B cell (primary cell): Measurements from ENCODE around the gene MEIOB. TPM values are rescaled to one million over a fixed set of nuclear protein-coding genes. Genes with fewer than 3 reads are reported as not detected.
A peak's percentile ranks its signal among the peaks of the same experiment; 100 is the strongest.

ENCODE experiments used
- ATAC-seq: fragments of 200-7000 bp; cut with Tn5 transposase; one replicate; pipeline ENCODE4 v1.10.0; 2021; ENCODE audit warnings: low read depth, mild to moderate bottlenecking, moderate number of reproducible peaks, moderate library complexity
- CTCF ChIA-PET: fragments of 350-600 bp; sonication (Branson Sonifier 250); formaldehyde crosslinking; loops from one replicate; lab custom pipeline; 2021; ENCODE audit warnings: antibody characterized with exemption, inconsistent platforms; lab: Charles Lee
- POLR2A ChIA-PET: fragments of 350-600 bp; sonication (Branson Sonifier 250); formaldehyde crosslinking; loops from one replicate; lab custom pipeline; 2021; ENCODE audit warnings: antibody characterized with exemption; lab: Charles Lee
- DNase-seq: peaks from one replicate; pipeline ENCODE4 v3.0.0; 2013
- H2AFZ ChIP-seq: 2 replicates; pipeline ENCODE4 v1.6.1; 2012; ENCODE audit warnings: mild to moderate bottlenecking, low read depth, low read length; ENCODE audit not compliant: insufficient read depth, poor library complexity, severe bottlenecking
- H3K27ac ChIP-seq, 2 donors: 1 replicate in 1 of 2; 2 replicates in 1 of 2; pipeline ENCODE4 v1.5.1; 2012 to 2013; ENCODE audit warnings: low read length in 2 of 2, mild to moderate bottlenecking in 2 of 2, moderate library complexity in 1 of 2
- H3K27me3 ChIP-seq, 4 experiments: fragments of 200-600 bp in 1 of 4; sonication (generic) in 1 of 4; replicated peaks in 1 of 4; 1 replicate in 2 of 4; 2 replicates in 2 of 4; pipeline versions ENCODE4 v1.6.1 to v1.7.0; 2013 to 2016; ENCODE audit warnings: low read length in 3 of 4, mild to moderate bottlenecking in 2 of 4, mixed read lengths in 1 of 4, moderate library complexity in 1 of 4; ENCODE audit not compliant: insufficient read depth in 4 of 4, control insufficient read depth in 3 of 4; ENCODE audit errors: control extremely low read depth in 1 of 4
- H3K36me3 ChIP-seq, 2 experiments: replicated peaks in 1 of 2; 1 replicate in 1 of 2; 2 replicates in 1 of 2; pipeline versions ENCODE4 v1.6.1 to v1.7.1; 2013; ENCODE audit warnings: low read length in 1 of 2; ENCODE audit not compliant: insufficient read depth in 2 of 2, control insufficient read depth in 1 of 2; ENCODE audit errors: control extremely low read depth in 1 of 2, extremely low read depth in 1 of 2
- H3K4me1 ChIP-seq, 2 donors: fragments of 200-600 bp in 1 of 2; sonication (generic) in 1 of 2; 1 replicate in 1 of 2; 2 replicates in 1 of 2; pipeline versions ENCODE4 v1.5.1 to v1.6.1; 2013 to 2017; ENCODE audit warnings: low read length in 2 of 2; ENCODE audit not compliant: control insufficient read depth in 2 of 2, insufficient read depth in 2 of 2
- H3K4me2 ChIP-seq: replicated peaks from 2 replicates; pipeline ENCODE3; 2012; ENCODE audit warnings: mild to moderate bottlenecking, low read depth, low read length; ENCODE audit not compliant: poor library complexity, severe bottlenecking
- H3K4me3 ChIP-seq, 5 experiments: fragments of 200-600 bp in 1 of 5; sonication (generic) in 1 of 5; 1 replicate in 3 of 5; 2 replicates in 2 of 5; pipeline versions ENCODE4 v1.5.1 to v1.7.0; 2011 to 2016; ENCODE audit warnings: low read length in 4 of 5, mild to moderate bottlenecking in 4 of 5, low read depth in 2 of 5, control low read depth in 1 of 5, moderate library complexity in 1 of 5; ENCODE audit not compliant: insufficient read depth in 1 of 5; ENCODE audit errors: control extremely low read depth in 1 of 5, extremely low read depth in 1 of 5
- H3K79me2 ChIP-seq: fragments of 200-600 bp; sonication (generic); one replicate; pipeline ENCODE4 v1.6.0; 2016; ENCODE audit warnings: low read length; ENCODE audit not compliant: control insufficient read depth, insufficient read depth
- H3K9ac ChIP-seq: fragments of 200-600 bp; sonication (generic); 2 replicates; pipeline ENCODE4 v1.6.1; 2017; ENCODE audit warnings: mild to moderate bottlenecking, low read length, moderate library complexity
- H3K9me3 ChIP-seq, 3 donors: one replicate each; pipeline versions ENCODE4 v1.6.1 to v1.7.1; 2013; ENCODE audit warnings: low read length in 2 of 3; ENCODE audit not compliant: control insufficient read depth in 2 of 3, insufficient read depth in 1 of 3; ENCODE audit errors: control extremely low read depth in 1 of 3
- H4K20me1 ChIP-seq: 2 replicates; pipeline ENCODE4 v1.6.0; 2012; ENCODE audit warnings: mild to moderate bottlenecking, low read length; ENCODE audit not compliant: insufficient read depth, control insufficient read depth, poor library complexity, severe bottlenecking
- H3K27ac Mint-ChIP-seq: one replicate; pipeline ENCODE4 v1.8.0; 2021; ENCODE audit warnings: mixed read lengths
- H3K27me3 Mint-ChIP-seq: one replicate; pipeline ENCODE4 v1.8.0; 2021; ENCODE audit warnings: mixed read lengths
- H3K4me1 Mint-ChIP-seq: one replicate; pipeline ENCODE4 v1.8.0; 2021; ENCODE audit warnings: mixed read lengths
- H3K4me3 Mint-ChIP-seq: one replicate; pipeline ENCODE4 v1.8.0; 2021; ENCODE audit warnings: mixed read lengths
- H3K9me3 Mint-ChIP-seq: one replicate; pipeline ENCODE4 v1.8.0; 2022; ENCODE audit warnings: mixed read lengths; ENCODE audit not compliant: insufficient read depth
- EZH2 ChIP-seq: IDR thresholded peaks from 2 replicates; pipeline ENCODE4 v1.6.1; 2012; ENCODE audit warnings: borderline replicate concordance, low read depth, mild to moderate bottlenecking, moderate library complexity, low read length; ENCODE audit not compliant: insufficient read depth, poor library complexity, severe bottlenecking
- WGBS: methylation state at CpG from one replicate; pipeline ENCODE4 v1.1.5; 2013; ENCODE audit warnings: missing lambda C conversion rate; ENCODE audit not compliant: insufficient coverage; 5-methylcytosine and 5-hydroxymethylcytosine counted together
- intact Hi-C: fragments of 100-400 bp; cut with micrococcal nuclease; formaldehyde crosslinking; loops from one replicate; pipeline ENCODE4 v1.10.0; 2022
- polyA plus RNA-seq: library from polyadenylated mRNA; depleted of rRNA; stranded (reverse); fragments of >200 nt; gene quantifications from 2 replicates; pipeline ENCODE4 v1.2.3, GENCODE V29; 2012
- total RNA-seq, 2 donors: library from RNA; stranded (reverse); fragments of 120-200 nt in 1 of 2; gene quantifications; 1 replicate in 1 of 2; 2 replicates in 1 of 2; pipeline versions ENCODE4 v1.2.3 to v1.2.4, GENCODE V29; 2013 to 2022
- TF ChIP-seq, protein P1 (sequence below): fragments of 200-600 bp; IDR thresholded peaks from one replicate; pipeline ENCODE4 v1.8.0; 2022; ENCODE audit warnings: antibody characterized with exemption, mild to moderate bottlenecking

Gene MEIOB
- total and polyA plus RNA-seq, 2 donors (not counting 1 experiment from before 2014, with no cell fraction given): not detected

DNA sequence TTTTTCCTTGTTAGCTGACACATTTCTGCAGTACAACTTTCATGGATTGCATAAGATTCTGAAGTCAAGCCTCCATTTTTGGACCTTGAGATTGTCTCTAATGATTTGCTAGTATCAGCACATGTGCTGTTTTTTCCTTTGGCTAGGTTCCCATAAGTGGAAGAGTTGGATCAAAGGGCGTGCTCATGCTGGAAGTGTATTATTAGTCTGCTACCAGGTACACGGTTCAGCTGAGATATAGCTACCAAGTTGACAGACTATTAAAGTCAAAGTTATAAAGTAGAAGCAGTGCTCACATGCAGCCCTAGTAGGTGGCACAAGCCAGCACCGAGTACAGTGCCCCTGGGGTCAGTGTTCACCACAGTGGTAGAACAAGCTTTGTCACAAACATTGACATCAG, 41.8 kb downstream of the MEIOB start:
- Mint-ChIP-seq H3K27me3 (no peaks in the 10 kb centered on the region), H3K27ac (no peak overlapping the region), H3K4me3 (no peak overlapping the region), H3K9me3 (no peaks in the 10 kb centered on the region), H3K4me1 (peaks cover 33% of the 10 kb centered on the region)
- ATAC-seq (no peak), DNase-seq (no peak)
- Histone ChIP-seq H3K79me2 (peaks cover 21% of the 10 kb centered on the region), H3K4me3 (no peak overlapping the region), H3K9ac (no peak overlapping the region), H3K27me3 (no peaks in the 10 kb centered on the region), H2AFZ (no peak overlapping the region), H3K9me3 (no peaks in the 10 kb centered on the region), H4K20me1 (peaks cover 4% of the 10 kb centered on the region), H3K4me2 (no peak overlapping the region), H3K27ac (no peak overlapping the region), H3K36me3 (peaks cover 0 to 4% of the 10 kb centered on the region in 2 experiments), H3K4me1 (peaks cover 23 to 24% of the 10 kb centered on the region in 2 donors)
- ChIA-PET CTCF (no interaction called here), POLR2A (no interaction called here)
- TF ChIP-seq, protein P1, sequence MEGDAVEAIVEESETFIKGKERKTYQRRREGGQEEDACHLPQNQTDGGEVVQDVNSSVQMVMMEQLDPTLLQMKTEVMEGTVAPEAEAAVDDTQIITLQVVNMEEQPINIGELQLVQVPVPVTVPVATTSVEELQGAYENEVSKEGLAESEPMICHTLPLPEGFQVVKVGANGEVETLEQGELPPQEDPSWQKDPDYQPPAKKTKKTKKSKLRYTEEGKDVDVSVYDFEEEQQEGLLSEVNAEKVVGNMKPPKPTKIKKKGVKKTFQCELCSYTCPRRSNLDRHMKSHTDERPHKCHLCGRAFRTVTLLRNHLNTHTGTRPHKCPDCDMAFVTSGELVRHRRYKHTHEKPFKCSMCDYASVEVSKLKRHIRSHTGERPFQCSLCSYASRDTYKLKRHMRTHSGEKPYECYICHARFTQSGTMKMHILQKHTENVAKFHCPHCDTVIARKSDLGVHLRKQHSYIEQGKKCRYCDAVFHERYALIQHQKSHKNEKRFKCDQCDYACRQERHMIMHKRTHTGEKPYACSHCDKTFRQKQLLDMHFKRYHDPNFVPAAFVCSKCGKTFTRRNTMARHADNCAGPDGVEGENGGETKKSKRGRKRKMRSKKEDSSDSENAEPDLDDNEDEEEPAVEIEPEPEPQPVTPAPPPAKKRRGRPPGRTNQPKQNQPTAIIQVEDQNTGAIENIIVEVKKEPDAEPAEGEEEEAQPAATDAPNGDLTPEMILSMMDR: no peak
- TF ChIP-seq EZH2: no peak
- intact Hi-C loops: no loop called here
- 91% methylated on average over 2 of the region's 3 CpGs for WGBS

DNA sequence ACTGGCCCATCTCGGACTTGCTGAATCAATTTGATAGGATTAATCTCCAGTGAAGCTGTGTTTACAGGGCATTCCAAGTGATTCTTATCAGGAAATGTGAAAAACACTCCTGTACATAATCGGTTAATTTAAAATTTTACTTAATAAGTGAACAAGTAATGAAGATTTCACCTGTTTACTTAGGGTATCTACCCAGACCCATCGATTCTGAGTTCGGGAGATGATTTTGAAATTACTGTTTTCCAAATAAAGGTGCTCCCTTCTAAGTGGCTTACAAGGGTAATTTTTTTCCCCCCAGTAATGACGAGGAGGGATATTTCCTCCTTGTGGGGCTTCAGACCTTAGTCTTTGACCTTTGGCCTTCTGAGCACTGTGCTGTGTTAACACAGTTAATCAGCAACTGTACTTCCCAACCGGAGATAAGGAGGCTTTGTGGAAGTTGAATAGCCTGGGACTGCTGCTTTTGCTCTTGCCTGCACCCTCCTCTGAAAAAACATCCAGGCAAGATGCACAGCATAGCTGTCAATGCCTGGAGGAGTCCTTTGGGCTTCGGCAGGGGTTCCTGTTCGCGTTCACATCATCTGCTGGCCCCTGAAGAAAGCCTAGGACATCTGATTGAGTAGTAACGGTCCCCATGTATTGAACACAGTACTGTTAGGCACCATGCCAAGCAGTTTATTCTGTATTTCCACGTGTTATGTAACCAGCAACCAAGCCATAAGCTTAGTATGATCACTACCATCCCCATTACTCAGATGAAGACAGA, 43.1 kb downstream of the MEIOB start:
- Mint-ChIP-seq H3K27me3 (no peaks in the 10 kb centered on the region), H3K27ac (no peak overlapping the region)

More for the DNA sequence above, 43.1 kb downstream of the MEIOB start:
- WGBS: 92% methylated on average over 5 of the region's 11 CpGs
- peaks cover 33% of the 10 kb centered on the region for H3K79me2 ChIP-seq
- TF ChIP-seq, protein P1: no peak
- TF ChIP-seq EZH2: no peak
- ATAC-seq: no peak
- Mint-ChIP-seq H3K9me3 (no peaks in the 10 kb centered on the region), H3K4me3 (peak overlapping the region; percentile 55), H3K4me1 (peaks cover 41% of the 10 kb centered on the region)
- no peak for DNase-seq
- no peak overlapping the region for H3K4me3 ChIP-seq
- peaks cover 0 to 4% of the 10 kb centered on the region in 2 experiments for H3K36me3 ChIP-seq
- CTCF ChIA-PET: no interaction called here
- POLR2A ChIA-PET: no interaction called here
- H3K4me2 ChIP-seq: peak overlapping the region; percentile 10
- peaks cover 17% of the 10 kb centered on the region for H4K20me1 ChIP-seq
- no peak overlapping the region for H3K9ac ChIP-seq
- intact Hi-C loops: loop anchor here (5.0 kb wide), 2 partner anchors 217 to 438 kb away; partner anchors contain the start of genes CRAMP1, IFT140 and RNPS1
- H3K9me3 ChIP-seq: no peaks in the 10 kb centered on the region
- peaks cover 25% of the 10 kb centered on the region in 2 donors for H3K4me1 ChIP-seq
- H3K27me3 ChIP-seq: no peaks in the 10 kb centered on the region
- no peak overlapping the region for H3K27ac ChIP-seq
- no peak overlapping the region for H2AFZ ChIP-seq
